A549 (cell line): ENCODE results near the gene CACNA1D.

ENCODE experiments used
- BHLHE40 ChIP-seq: IDR thresholded peaks from 2 replicates; pipeline ENCODE4 v1.6.1; 2012; ENCODE audit warnings: low read depth, low read length, inconsistent platforms
- ESRRA ChIP-seq: fragments of 150-350 bp; IDR thresholded peaks from 2 replicates; pipeline ENCODE4 v1.6.1; 2014; ENCODE audit warnings: mild to moderate bottlenecking, low read length, borderline replicate concordance
- HDAC2 ChIP-seq: fragments of 200-600 bp; sonication (generic); IDR thresholded peaks from 2 replicates; pipeline ENCODE4 v1.6.1; 2016
- KDM5A ChIP-seq: fragments of 200-600 bp; sonication (generic); IDR thresholded peaks from 2 replicates; pipeline ENCODE4 v1.6.1; 2016; ENCODE audit warnings: antibody characterized with exemption, mild to moderate bottlenecking
- MAFK ChIP-seq: fragments of 450-650 bp; IDR thresholded peaks from 2 replicates; pipeline ENCODE4 v1.6.1; 2014; ENCODE audit not compliant: partially characterized antibody
- NPAS2 ChIP-seq: fragments of 250-450 bp; sonication (Bioruptor Pico); IDR thresholded peaks from 2 replicates; pipeline ENCODE4 v1.8.0; 2022; ENCODE audit warnings: mild to moderate bottlenecking, moderate library complexity, borderline replicate concordance
- POLR2A ChIP-seq: IDR thresholded peaks from 2 replicates; pipeline ENCODE4 v1.6.1; 2012; ENCODE audit warnings: mild to moderate bottlenecking, low read length
- RAD21 ChIP-seq, 2 experiments: fragments of >200 bp in 1 of 2; sonication (Bioruptor Twin) in 1 of 2; formaldehyde crosslinking in 1 of 2; IDR thresholded peaks in 1 of 2; conservative IDR thresholded peaks in 1 of 2; 2 replicates in 1 of 2; 3 replicates in 1 of 2; pipeline ENCODE4 v1.6.1; 2012 to 2018; ENCODE audit warnings: inconsistent platforms in 1 of 2
- SREBF2 ChIP-seq: fragments of 450-650 bp; IDR thresholded peaks from 2 replicates; pipeline ENCODE4 v1.6.1; 2014; ENCODE audit warnings: mild to moderate bottlenecking, moderate library complexity
- ZSCAN20 ChIP-seq: fragments of 250-450 bp; sonication (Bioruptor Pico); IDR thresholded peaks from 2 replicates; pipeline ENCODE4 v1.8.0; 2022; ENCODE audit warnings: mild to moderate bottlenecking, moderate library complexity
- TF ChIP-seq, protein P1 (sequence below): fragments of >200 bp; sonication (Bioruptor Twin); formaldehyde crosslinking; IDR thresholded peaks from 3 replicates; pipeline ENCODE4 v1.5.1; 2016
- TF ChIP-seq, protein P2 (sequence below): fragments of 200-600 bp; sonication (generic); IDR thresholded peaks from 2 replicates; pipeline ENCODE4 v1.6.1; 2016; ENCODE audit warnings: antibody characterized with exemption, mild to moderate bottlenecking, moderate library complexity
- TF ChIP-seq, protein P3 (sequence below): IDR thresholded peaks from 2 replicates; pipeline ENCODE4 v1.6.1; 2012

DNA sequence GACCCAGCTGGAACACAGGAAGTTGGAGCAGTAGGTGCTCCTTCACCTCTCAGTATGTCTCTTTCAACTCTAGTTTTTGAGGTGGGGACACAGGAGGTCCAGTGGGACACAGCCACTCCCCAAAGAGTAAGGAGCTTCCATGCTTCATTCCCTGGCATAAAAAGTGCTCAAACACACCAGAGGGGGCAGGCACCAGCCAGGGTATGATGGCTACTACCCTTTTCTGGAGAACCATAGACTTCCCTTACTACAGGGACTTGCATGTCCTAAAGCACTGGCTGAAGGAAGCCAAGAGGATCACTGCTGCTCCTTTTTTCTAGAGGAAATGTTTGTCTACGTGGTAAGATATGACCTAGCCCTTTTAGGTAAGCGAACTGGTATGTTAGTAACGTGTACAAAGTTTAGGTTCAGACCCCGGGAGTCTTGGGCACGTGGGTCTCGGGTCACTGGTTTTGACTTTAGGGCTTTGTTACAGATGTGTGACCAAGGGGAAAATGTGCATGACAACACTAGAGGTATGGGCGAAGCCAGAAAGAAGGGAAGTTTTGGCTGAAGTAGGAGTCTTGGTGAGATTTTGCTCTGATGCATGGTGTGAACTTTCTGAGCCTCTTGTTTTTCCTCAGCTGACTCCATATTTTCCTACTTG, 363.8 kb downstream of the CACNA1D start:
- TF ChIP-seq, protein P1, sequence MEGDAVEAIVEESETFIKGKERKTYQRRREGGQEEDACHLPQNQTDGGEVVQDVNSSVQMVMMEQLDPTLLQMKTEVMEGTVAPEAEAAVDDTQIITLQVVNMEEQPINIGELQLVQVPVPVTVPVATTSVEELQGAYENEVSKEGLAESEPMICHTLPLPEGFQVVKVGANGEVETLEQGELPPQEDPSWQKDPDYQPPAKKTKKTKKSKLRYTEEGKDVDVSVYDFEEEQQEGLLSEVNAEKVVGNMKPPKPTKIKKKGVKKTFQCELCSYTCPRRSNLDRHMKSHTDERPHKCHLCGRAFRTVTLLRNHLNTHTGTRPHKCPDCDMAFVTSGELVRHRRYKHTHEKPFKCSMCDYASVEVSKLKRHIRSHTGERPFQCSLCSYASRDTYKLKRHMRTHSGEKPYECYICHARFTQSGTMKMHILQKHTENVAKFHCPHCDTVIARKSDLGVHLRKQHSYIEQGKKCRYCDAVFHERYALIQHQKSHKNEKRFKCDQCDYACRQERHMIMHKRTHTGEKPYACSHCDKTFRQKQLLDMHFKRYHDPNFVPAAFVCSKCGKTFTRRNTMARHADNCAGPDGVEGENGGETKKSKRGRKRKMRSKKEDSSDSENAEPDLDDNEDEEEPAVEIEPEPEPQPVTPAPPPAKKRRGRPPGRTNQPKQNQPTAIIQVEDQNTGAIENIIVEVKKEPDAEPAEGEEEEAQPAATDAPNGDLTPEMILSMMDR: no peak
- TF ChIP-seq POLR2A: no peak
- TF ChIP-seq, protein P2, sequence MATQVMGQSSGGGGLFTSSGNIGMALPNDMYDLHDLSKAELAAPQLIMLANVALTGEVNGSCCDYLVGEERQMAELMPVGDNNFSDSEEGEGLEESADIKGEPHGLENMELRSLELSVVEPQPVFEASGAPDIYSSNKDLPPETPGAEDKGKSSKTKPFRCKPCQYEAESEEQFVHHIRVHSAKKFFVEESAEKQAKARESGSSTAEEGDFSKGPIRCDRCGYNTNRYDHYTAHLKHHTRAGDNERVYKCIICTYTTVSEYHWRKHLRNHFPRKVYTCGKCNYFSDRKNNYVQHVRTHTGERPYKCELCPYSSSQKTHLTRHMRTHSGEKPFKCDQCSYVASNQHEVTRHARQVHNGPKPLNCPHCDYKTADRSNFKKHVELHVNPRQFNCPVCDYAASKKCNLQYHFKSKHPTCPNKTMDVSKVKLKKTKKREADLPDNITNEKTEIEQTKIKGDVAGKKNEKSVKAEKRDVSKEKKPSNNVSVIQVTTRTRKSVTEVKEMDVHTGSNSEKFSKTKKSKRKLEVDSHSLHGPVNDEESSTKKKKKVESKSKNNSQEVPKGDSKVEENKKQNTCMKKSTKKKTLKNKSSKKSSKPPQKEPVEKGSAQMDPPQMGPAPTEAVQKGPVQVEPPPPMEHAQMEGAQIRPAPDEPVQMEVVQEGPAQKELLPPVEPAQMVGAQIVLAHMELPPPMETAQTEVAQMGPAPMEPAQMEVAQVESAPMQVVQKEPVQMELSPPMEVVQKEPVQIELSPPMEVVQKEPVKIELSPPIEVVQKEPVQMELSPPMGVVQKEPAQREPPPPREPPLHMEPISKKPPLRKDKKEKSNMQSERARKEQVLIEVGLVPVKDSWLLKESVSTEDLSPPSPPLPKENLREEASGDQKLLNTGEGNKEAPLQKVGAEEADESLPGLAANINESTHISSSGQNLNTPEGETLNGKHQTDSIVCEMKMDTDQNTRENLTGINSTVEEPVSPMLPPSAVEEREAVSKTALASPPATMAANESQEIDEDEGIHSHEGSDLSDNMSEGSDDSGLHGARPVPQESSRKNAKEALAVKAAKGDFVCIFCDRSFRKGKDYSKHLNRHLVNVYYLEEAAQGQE: no peak
- TF ChIP-seq RAD21 (conservative IDR thresholded peaks at IDR 0.05 in 1 of 2, IDR thresholded peaks at IDR 0.05 in 1 of 2): no peak
- TF ChIP-seq, protein P3, sequence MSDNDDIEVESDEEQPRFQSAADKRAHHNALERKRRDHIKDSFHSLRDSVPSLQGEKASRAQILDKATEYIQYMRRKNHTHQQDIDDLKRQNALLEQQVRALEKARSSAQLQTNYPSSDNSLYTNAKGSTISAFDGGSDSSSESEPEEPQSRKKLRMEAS: no peak
- TF ChIP-seq ESRRA: no peak
- TF ChIP-seq NPAS2 (CRISPR knock-in tag): no peak
- no peak for TF ChIP-seq MAFK
- TF ChIP-seq ZSCAN20 (CRISPR knock-in tag): no peak
- no peak for TF ChIP-seq HDAC2
- no peak for TF ChIP-seq SREBF2
- TF ChIP-seq BHLHE40: no peak
- TF ChIP-seq KDM5A: no peak
